ENCODE measurements around the gene TIMM9. TPM values are rescaled to one million over a fixed set of nuclear protein-coding genes. Genes with fewer than 3 reads are reported as not detected.

TIMM9 gene
- total and polyA plus RNA-seq, 2 donors from 2014 or later, result 32.8 to 80.1 TPM

GRCh38 chr14:58390830-58391229, 36.5 kb downstream of the TIMM9 start:
- Histone ChIP-seq H3K9ac (ENCODE audit: low read length in 3 of 3) (no peak overlapping the region), H3K27me3 (ENCODE audit: control insufficient read depth, insufficient read depth, low read length) (no peaks in the 10 kb centered on the region), H3K4me1 (ENCODE audit: control insufficient read depth in 2 of 3, insufficient read depth in 2 of 3, low read depth in 1 of 3, low read length in 3 of 3) (peaks cover 0 to 4% (median 0%) of the 10 kb centered on the region in 3 donors), H3K4me3 (ENCODE audit: low read length in 3 of 3) (no peak overlapping the region), H3K27ac (ENCODE audit: low read depth in 2 of 2, low read length in 2 of 2) (no peak overlapping the region), H3K9me3 (ENCODE audit: control insufficient read depth in 2 of 3, insufficient read depth in 1 of 3, low read length in 3 of 3) (no peaks in the 10 kb centered on the region), H3K36me3 (ENCODE audit: control insufficient read depth in 2 of 3, insufficient read depth in 3 of 3, low read length in 3 of 3) (no peaks in the 10 kb centered on the region)
- intact Hi-C loops (cut with DNase I), result no loop called here
- TF ChIP-seq CTCF (IDR thresholded peaks at IDR 0.05; ENCODE audit: borderline replicate concordance, extremely low read depth, insufficient read depth), result no peak
- DNase-seq, result no peak
- no peak for FAIRE-seq

- no peak overlapping the region for H3K9ac ChIP-seq (ENCODE audit: low read length in 3 of 3)
- H3K36me3 ChIP-seq (ENCODE audit: control insufficient read depth in 2 of 3, insufficient read depth in 3 of 3, low read length in 3 of 3), result peaks cover 2 to 4% (median 4%) of the 10 kb centered on the region in 3 donors
- no peaks in the 10 kb centered on the region for H3K27me3 ChIP-seq (ENCODE audit: control insufficient read depth, insufficient read depth, low read length)
- FAIRE-seq (peak; percentile 35), DNase-seq (no peak)
- H3K4me1 ChIP-seq (ENCODE audit: control insufficient read depth in 2 of 3, insufficient read depth in 2 of 3, low read depth in 1 of 3, low read length in 3 of 3), result no peaks in the 10 kb centered on the region
- intact Hi-C loops (cut with DNase I), result no loop called here
- TF ChIP-seq CTCF (IDR thresholded peaks at IDR 0.05; ENCODE audit: borderline replicate concordance, extremely low read depth, insufficient read depth), result no peak
- no peaks in the 10 kb centered on the region for H3K9me3 ChIP-seq (ENCODE audit: control insufficient read depth in 2 of 3, insufficient read depth in 1 of 3, low read length in 3 of 3)
- H3K27ac ChIP-seq (ENCODE audit: low read depth in 2 of 2, low read length in 2 of 2), result no peak overlapping the region
- no peak overlapping the region for H3K4me3 ChIP-seq (ENCODE audit: low read length in 3 of 3)
These were observed 50.5 kb downstream of the TIMM9 start for GRCh38 chr14:58376791-58377190.

- no peak for TF ChIP-seq CTCF (IDR thresholded peaks at IDR 0.05; ENCODE audit: borderline replicate concordance, extremely low read depth, insufficient read depth)
- Histone ChIP-seq H3K27ac (ENCODE audit: low read depth in 2 of 2, low read length in 2 of 2) (no peak overlapping the region), H3K9ac (ENCODE audit: low read length in 3 of 3) (no peak overlapping the region), H3K27me3 (ENCODE audit: control insufficient read depth, insufficient read depth, low read length) (no peaks in the 10 kb centered on the region), H3K9me3 (ENCODE audit: control insufficient read depth in 2 of 3, insufficient read depth in 1 of 3, low read length in 3 of 3) (no peaks in the 10 kb centered on the region), H3K36me3 (ENCODE audit: control insufficient read depth in 2 of 3, insufficient read depth in 3 of 3, low read length in 3 of 3) (peaks cover 13 to 28% (median 14%) of the 10 kb centered on the region in 3 donors), H3K4me1 (ENCODE audit: control insufficient read depth in 2 of 3, insufficient read depth in 2 of 3, low read depth in 1 of 3, low read length in 3 of 3) (no peaks in the 10 kb centered on the region), H3K4me3 (ENCODE audit: low read length in 3 of 3) (no peak overlapping the region)
- no peak for DNase-seq
- no peak for FAIRE-seq
- intact Hi-C loops (cut with DNase I), result no loop called here
These were observed 58.4 kb downstream of the TIMM9 start for GRCh38 chr14:58368956-58369355.

- intact Hi-C loops (cut with DNase I), result no loop called here
- TF ChIP-seq CTCF (IDR thresholded peaks at IDR 0.05; ENCODE audit: borderline replicate concordance, extremely low read depth, insufficient read depth), result no peak
- FAIRE-seq (no peak), DNase-seq (no peak)
- Histone ChIP-seq H3K4me1 (ENCODE audit: control insufficient read depth in 2 of 3, insufficient read depth in 2 of 3, low read depth in 1 of 3, low read length in 3 of 3) (no peaks in the 10 kb centered on the region), H3K9ac (ENCODE audit: low read length in 3 of 3) (no peak overlapping the region), H3K27ac (ENCODE audit: low read depth in 2 of 2, low read length in 2 of 2) (no peak overlapping the region), H3K27me3 (ENCODE audit: control insufficient read depth, insufficient read depth, low read length) (no peaks in the 10 kb centered on the region), H3K36me3 (ENCODE audit: control insufficient read depth in 2 of 3, insufficient read depth in 3 of 3, low read length in 3 of 3) (peaks cover 13 to 24% (median 14%) of the 10 kb centered on the region in 3 donors), H3K4me3 (ENCODE audit: low read length in 3 of 3) (no peak overlapping the region), H3K9me3 (ENCODE audit: control insufficient read depth in 2 of 3, insufficient read depth in 1 of 3, low read length in 3 of 3) (no peaks in the 10 kb centered on the region)
These were observed 60.0 kb downstream of the TIMM9 start for GRCh38 chr14:58367296-58367695.

Measured in kidney (tissue), 14 donors.